PC-3 (cell line): Measurements from ENCODE around the gene CBLN1. TPM values are rescaled to one million over a fixed set of nuclear protein-coding genes. Genes with fewer than 3 reads are reported as not detected.

Experiments
- ATAC-seq: fragments of 200-7000 bp; cut with Tn5 transposase; 2 replicates; pipeline ENCODE4 v1.9.1; 2020; ENCODE audit warnings: mild to moderate bottlenecking, moderate library complexity
- BruUV-seq: library from RNA; stranded (reverse); fragments of 400-500 nt; replicated peaks from 2 replicates; lab custom pipeline; 2021; lab: Mats Ljungman, UMichigan
- CTCF ChIA-PET: fragments of 300-600 bp; sonication (Branson Sonifier 250); formaldehyde crosslinking; loops from one replicate; lab custom pipeline; 2022; ENCODE audit warnings: antibody characterized with exemption; lab: Charles Lee
- POLR2A ChIA-PET: fragments of 300-600 bp; sonication (Branson Sonifier 250); formaldehyde crosslinking; loops from one replicate; lab custom pipeline; 2022; ENCODE audit warnings: antibody characterized with exemption; ENCODE audit not compliant: unreplicated experiment; lab: Charles Lee
- DNase-seq: peaks from one replicate; pipeline ENCODE4 v3.0.0-alpha.2; 2015
- H2AFZ ChIP-seq: fragments of 300-600 bp; sonication (generic); 2 replicates; pipeline ENCODE4 v1.6.0; 2016; ENCODE audit warnings: antibody characterized with exemption, low read length
- H3F3A ChIP-seq: fragments of 300-600 bp; sonication (generic); one replicate; pipeline ENCODE4 v1.6.0; 2017; ENCODE audit warnings: antibody characterized with exemption, low read length, control low read depth, mild to moderate bottlenecking; ENCODE audit not compliant: unreplicated experiment
- H3K27ac ChIP-seq: fragments of 300-600 bp; sonication (generic); 2 replicates; pipeline ENCODE4 v1.5.1; 2016; ENCODE audit warnings: mild to moderate bottlenecking, low read length
- H3K27me3 ChIP-seq: fragments of 300-600 bp; sonication (generic); 2 replicates; pipeline ENCODE4 v1.6.1; 2016; ENCODE audit warnings: low read length, mixed read lengths
- H3K36me3 ChIP-seq: fragments of 300-600 bp; sonication (generic); 2 replicates; pipeline ENCODE4 v1.6.1; 2016; ENCODE audit warnings: low read depth, mixed run types, low read length, mixed read lengths
- H3K4me1 ChIP-seq: fragments of 300-600 bp; sonication (generic); 2 replicates; pipeline ENCODE4 v1.5.1; 2016; ENCODE audit warnings: low read length; ENCODE audit not compliant: insufficient read depth
- H3K4me2 ChIP-seq: fragments of 300-600 bp; sonication (generic); 2 replicates; pipeline ENCODE4 v1.6.0; 2016; ENCODE audit warnings: low read length
- H3K4me3 ChIP-seq: fragments of 300-600 bp; sonication (generic); 2 replicates; pipeline ENCODE4 v1.5.1; 2016; ENCODE audit warnings: mild to moderate bottlenecking, low read length, mixed read lengths
- H3K79me2 ChIP-seq: fragments of 300-600 bp; sonication (generic); 2 replicates; pipeline ENCODE4 v1.6.1; 2017; ENCODE audit warnings: low read length, mixed read lengths
- H3K9ac ChIP-seq: fragments of 300-600 bp; sonication (generic); 2 replicates; pipeline ENCODE4 v1.6.0; 2016; ENCODE audit warnings: mild to moderate bottlenecking, low read length
- H3K9me2 ChIP-seq: fragments of 300-600 bp; sonication (generic); replicated peaks from 2 replicates; pipeline ENCODE4 v1.6.1; 2016; ENCODE audit warnings: mixed run types, low read length, mixed read lengths
- H3K9me3 ChIP-seq: fragments of 300-600 bp; sonication (generic); 2 replicates; pipeline ENCODE4 v1.6.1; 2016; ENCODE audit warnings: low read length, mixed read lengths
- H4K20me1 ChIP-seq: fragments of 300-600 bp; sonication (generic); 2 replicates; pipeline ENCODE4 v1.6.1; 2016; ENCODE audit warnings: low read length, mixed read lengths
- EZH2 ChIP-seq: fragments of 300-600 bp; sonication (generic); IDR thresholded peaks from one replicate; pipeline ENCODE4 v1.6.1; 2017; ENCODE audit warnings: antibody characterized with exemption, mild to moderate bottlenecking, low read length; ENCODE audit not compliant: unreplicated experiment
- EZH2phosphoT487 ChIP-seq: fragments of 300-600 bp; sonication (generic); IDR thresholded peaks from 2 replicates; pipeline ENCODE4 v1.6.1; 2018; ENCODE audit warnings: mild to moderate bottlenecking, antibody characterized with exemption, low read length, borderline replicate concordance
- intact Hi-C: fragments of 100-400 bp; cut with micrococcal nuclease; formaldehyde crosslinking; loops from 2 replicates; pipeline ENCODE4 v1.9.0; 2023
- total RNA-seq: library from RNA; depleted of rRNA; stranded (reverse); fragments of >200 nt; gene quantifications from 2 replicates; pipeline ENCODE4 v1.2.3, GENCODE V29; 2014
- TF ChIP-seq, protein P1 (sequence below): fragments of 300-600 bp; sonication (generic); conservative IDR thresholded peaks from 2 replicates; pipeline ENCODE4 v1.5.1; 2017; ENCODE audit warnings: antibody characterized with exemption, low read depth, mild to moderate bottlenecking, low read length

CBLN1 gene
- total RNA-seq, 1 experiment from 2014 or later: 0.04 TPM

GRCh38 chr16:49312389-49312985, 30.8 kb upstream of the CBLN1 start:
- ATAC-seq (no peak), DNase-seq (no peak)
- Histone ChIP-seq H3K79me2 (no peaks in the 10 kb centered on the region), H3K27me3 (peaks cover 23% of the 10 kb centered on the region), H3K4me3 (no peak overlapping the region), H3K9me3 (no peaks in the 10 kb centered on the region), H4K20me1 (no peaks in the 10 kb centered on the region), H3K9me2 (no peaks in the 10 kb centered on the region), H3K4me1 (no peaks in the 10 kb centered on the region), H3K4me2 (no peak overlapping the region), H3K27ac (no peak overlapping the region), H2AFZ (no peak overlapping the region), H3F3A (no peaks in the 10 kb centered on the region), H3K36me3 (no peaks in the 10 kb centered on the region), H3K9ac (no peak overlapping the region)
- intact Hi-C loops: no loop called here
- BruUV-seq: no TSS peak
- TF ChIP-seq, protein P1, sequence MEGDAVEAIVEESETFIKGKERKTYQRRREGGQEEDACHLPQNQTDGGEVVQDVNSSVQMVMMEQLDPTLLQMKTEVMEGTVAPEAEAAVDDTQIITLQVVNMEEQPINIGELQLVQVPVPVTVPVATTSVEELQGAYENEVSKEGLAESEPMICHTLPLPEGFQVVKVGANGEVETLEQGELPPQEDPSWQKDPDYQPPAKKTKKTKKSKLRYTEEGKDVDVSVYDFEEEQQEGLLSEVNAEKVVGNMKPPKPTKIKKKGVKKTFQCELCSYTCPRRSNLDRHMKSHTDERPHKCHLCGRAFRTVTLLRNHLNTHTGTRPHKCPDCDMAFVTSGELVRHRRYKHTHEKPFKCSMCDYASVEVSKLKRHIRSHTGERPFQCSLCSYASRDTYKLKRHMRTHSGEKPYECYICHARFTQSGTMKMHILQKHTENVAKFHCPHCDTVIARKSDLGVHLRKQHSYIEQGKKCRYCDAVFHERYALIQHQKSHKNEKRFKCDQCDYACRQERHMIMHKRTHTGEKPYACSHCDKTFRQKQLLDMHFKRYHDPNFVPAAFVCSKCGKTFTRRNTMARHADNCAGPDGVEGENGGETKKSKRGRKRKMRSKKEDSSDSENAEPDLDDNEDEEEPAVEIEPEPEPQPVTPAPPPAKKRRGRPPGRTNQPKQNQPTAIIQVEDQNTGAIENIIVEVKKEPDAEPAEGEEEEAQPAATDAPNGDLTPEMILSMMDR: no peak
- no peak for TF ChIP-seq EZH2
- TF ChIP-seq EZH2phosphoT487: no peak
- POLR2A ChIA-PET: no interaction called here
- CTCF ChIA-PET: no interaction called here

DNA sequence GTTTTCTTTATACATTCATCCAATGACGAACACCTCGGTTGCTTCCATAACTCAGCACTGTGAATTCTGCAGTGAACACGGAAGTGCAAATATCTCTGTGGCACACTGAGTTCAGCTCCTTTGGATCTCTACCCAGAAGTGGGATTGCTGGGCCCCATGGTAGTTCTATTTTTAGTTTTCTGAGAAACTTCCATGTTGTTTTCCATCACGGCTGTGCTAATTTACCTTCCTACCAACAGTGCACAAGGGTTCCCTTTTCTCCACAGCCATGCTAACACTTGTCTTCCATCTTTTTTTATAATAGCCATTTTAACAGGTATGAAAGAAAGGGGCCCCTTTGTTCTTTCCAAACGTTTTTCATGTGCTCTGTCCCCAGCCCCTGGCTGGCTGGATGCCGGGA, 30.2 kb upstream of the CBLN1 start:
- H3K4me2 ChIP-seq: no peak overlapping the region
- DNase-seq: no peak
- BruUV-seq: no TSS peak
- H3K9ac ChIP-seq: no peak overlapping the region
- H4K20me1 ChIP-seq: no peaks in the 10 kb centered on the region
- H3K4me3 ChIP-seq: no peak overlapping the region
- ChIA-PET POLR2A (no interaction called here), CTCF (no interaction called here)
- H2AFZ ChIP-seq: no peak overlapping the region
- H3K9me3 ChIP-seq: no peaks in the 10 kb centered on the region
- H3K36me3 ChIP-seq: no peaks in the 10 kb centered on the region
- no peaks in the 10 kb centered on the region for H3F3A ChIP-seq
- H3K79me2 ChIP-seq: no peaks in the 10 kb centered on the region
- no peak for TF ChIP-seq EZH2phosphoT487
- TF ChIP-seq, protein P1: no peak
- TF ChIP-seq EZH2: no peak
- no peaks in the 10 kb centered on the region for H3K9me2 ChIP-seq
- ATAC-seq: no peak
- no peaks in the 10 kb centered on the region for H3K4me1 ChIP-seq
- intact Hi-C loops: no loop called here
- peaks cover 23% of the 10 kb centered on the region for H3K27me3 ChIP-seq
- H3K27ac ChIP-seq: no peak overlapping the region

GRCh38 chr16:49307176-49307575, 25.5 kb upstream of the CBLN1 start:
- TF ChIP-seq, protein P1: no peak
- TF ChIP-seq EZH2 (no peak), EZH2phosphoT487 (no peak)
- no peaks in the 10 kb centered on the region for H3K79me2 ChIP-seq
- no peak overlapping the region for H3K9ac ChIP-seq
- intact Hi-C loops: no loop called here
- ChIA-PET CTCF (no interaction called here), POLR2A (no interaction called here)
- no peak overlapping the region for H3K27ac ChIP-seq
- no TSS peak for BruUV-seq
- no peaks in the 10 kb centered on the region for H3F3A ChIP-seq
- no peaks in the 10 kb centered on the region for H3K36me3 ChIP-seq
- ATAC-seq (no peak), DNase-seq (peak; percentile 15)
- no peaks in the 10 kb centered on the region for H3K9me2 ChIP-seq
- no peak overlapping the region for H2AFZ ChIP-seq
- H4K20me1 ChIP-seq: no peaks in the 10 kb centered on the region
- H3K27me3 ChIP-seq: peaks cover 17% of the 10 kb centered on the region
- H3K4me3 ChIP-seq: no peak overlapping the region
- no peaks in the 10 kb centered on the region for H3K9me3 ChIP-seq
- H3K4me1 ChIP-seq: no peaks in the 10 kb centered on the region
- H3K4me2 ChIP-seq: no peak overlapping the region
